HG02642 (cell line): ENCODE measurements around the gene UBALD2.
"Not testable (repeated sequence)": the region's sequence is repeated elsewhere in the genome, so short reads cannot be mapped to it uniquely, and the experiment has no call there.

Source experiments
- ATAC-seq: cut with Tn5 transposase; IDR thresholded peaks from one replicate; pipeline ENCODE4 v1.9.1; 2021; ENCODE audit warnings: mild to moderate bottlenecking; ENCODE audit not compliant: unreplicated experiment, poor library complexity

UBALD2 gene

GRCh38 chr17:76243826-76244679, 21.1 kb upstream of the UBALD2 start:
- no peak for ATAC-seq

- not testable (repeated sequence) for ATAC-seq
Observed at GRCh38 chr17:76244721-76245120, 20.4 kb upstream of the UBALD2 start.

GRCh38 chr17:76246080-76247066, 18.8 kb upstream of the UBALD2 start:
- peak; percentile 89 for ATAC-seq

GRCh38 chr17:76247304-76247703, 17.8 kb upstream of the UBALD2 start:
- no peak for ATAC-seq

- ATAC-seq, result no peak
Observed at GRCh38 chr17:76248013-76248782, 16.9 kb upstream of the UBALD2 start.

GRCh38 chr17:76250141-76250540, 15.0 kb upstream of the UBALD2 start:
- ATAC-seq, result no peak

GRCh38 chr17:76251478-76252039, 13.6 kb upstream of the UBALD2 start:
- no peak for ATAC-seq

- no peak for ATAC-seq
Observed at GRCh38 chr17:76252040-76252954, 12.9 kb upstream of the UBALD2 start.

GRCh38 chr17:76252967-76253766, 12.0 kb upstream of the UBALD2 start:
- not testable (repeated sequence) for ATAC-seq

GRCh38 chr17:76253841-76254240, 11.3 kb upstream of the UBALD2 start:
- ATAC-seq, result no peak

- ATAC-seq, result no peak
Observed at GRCh38 chr17:76254275-76254674, 10.9 kb upstream of the UBALD2 start.

GRCh38 chr17:76255801-76256429, 9.2 kb upstream of the UBALD2 start:
- ATAC-seq, result no peak

GRCh38 chr17:76256430-76257050, 8.6 kb upstream of the UBALD2 start:
- not testable (repeated sequence) for ATAC-seq

GRCh38 chr17:76260220-76260619, 4.9 kb upstream of the UBALD2 start:
- no peak for ATAC-seq

- no peak for ATAC-seq
Observed at GRCh38 chr17:76260669-76261068, 4.5 kb upstream of the UBALD2 start.

GRCh38 chr17:76261421-76262215, 3.5 kb upstream of the UBALD2 start:
- no peak for ATAC-seq
